KBM-7 (cell line): ENCODE data around the gene HLA-DMB.
A peak's percentile ranks its signal among the peaks of the same experiment; 100 is the strongest.

Experiments
- DNase-seq: peaks from one replicate; pipeline ENCODE4 v3.0.0-alpha.2; 2015
- in situ Hi-C: fragments of 300-500 bp; cut with MboI; formaldehyde crosslinking; loops from 2 replicates; pipeline ENCODE4 v1.14.3; 2020; ENCODE audit warnings: low sequenced_read_pairs, low pct_unique_long_range_greater_than_20kb, mixed read lengths

Gene HLA-DMB

GRCh38 chr6:32940656-32941213, at the start of gene HLA-DMB:
HLA-DMB (minus strand) TSS chr6:32941028; CDS start chr6:32940807, 221 bp downstream.
- in situ Hi-C loops: no loop called here

GRCh38 chr6:32989368-32989767, 48.5 kb upstream of the HLA-DMB start:
- no peak for DNase-seq
- in situ Hi-C loops: no loop called here

More at GRCh38 chr6:32940656-32941213, at the start of gene HLA-DMB:
- peak; percentile 63 for DNase-seq

- DNase-seq: peak; percentile 90
Observed at GRCh38 chr6:32984622-32985389, 44.0 kb upstream of the HLA-DMB start.

GRCh38 chr6:32983964-32984621, 43.3 kb upstream of the HLA-DMB start:
- DNase-seq: no peak
- in situ Hi-C loops: no loop called here

More at GRCh38 chr6:32984622-32985389, 44.0 kb upstream of the HLA-DMB start:
- in situ Hi-C loops: no loop called here

DNA sequence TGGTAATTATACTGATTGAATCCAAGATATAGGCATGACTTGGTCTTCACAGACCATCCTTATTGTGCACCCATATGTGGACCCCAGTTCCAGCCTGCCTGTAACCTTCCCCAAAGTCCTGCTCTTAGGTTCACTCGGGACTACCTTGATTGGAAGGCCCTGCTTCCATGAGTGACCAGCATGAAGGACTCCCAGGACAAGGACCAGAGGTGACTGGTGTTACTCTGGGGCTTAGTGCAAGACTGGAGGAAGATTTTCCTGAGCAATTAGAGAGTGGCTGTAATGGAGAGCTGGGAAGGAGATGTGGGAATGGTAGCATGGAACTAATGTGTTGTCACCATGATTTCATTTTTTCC, 42.6 kb upstream of the HLA-DMB start:
- in situ Hi-C loops: no loop called here

DNA sequence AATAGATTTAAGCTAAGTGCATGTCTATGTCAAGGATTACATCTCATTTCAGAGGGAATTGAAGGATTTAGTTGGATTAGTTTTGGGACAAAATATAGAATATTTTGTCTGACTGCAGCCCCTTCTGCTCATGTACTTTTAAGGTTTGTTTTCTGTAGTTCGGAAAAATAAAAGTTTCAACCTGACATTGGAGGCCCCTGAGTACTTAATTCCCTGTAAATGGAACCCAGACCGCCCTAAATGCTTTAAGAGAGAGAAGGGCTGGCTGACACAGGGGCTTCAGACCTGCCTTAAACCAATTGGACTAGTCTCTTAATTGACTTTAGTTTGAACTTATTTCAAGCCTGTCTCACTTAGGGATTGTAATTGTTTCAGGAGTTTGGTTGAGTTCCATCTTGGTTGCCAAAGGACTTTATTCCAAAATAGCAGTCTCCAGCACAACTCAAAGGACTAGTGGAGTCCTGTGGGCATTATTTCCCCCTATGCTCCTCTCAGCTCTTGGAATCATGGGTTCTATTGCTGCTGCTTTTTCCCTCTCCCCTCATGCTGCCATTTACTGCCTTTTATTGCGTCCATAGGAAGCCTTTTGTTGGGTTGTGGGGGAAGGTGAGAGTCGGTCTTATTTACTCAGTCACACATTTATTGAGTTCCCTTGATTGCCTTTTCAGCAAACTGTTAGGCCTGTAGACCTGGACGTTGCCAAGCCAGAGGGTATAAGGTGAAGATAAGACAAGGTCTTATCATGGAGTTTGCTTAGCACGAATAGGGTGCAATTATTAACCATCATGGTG, 42.1 kb upstream of the HLA-DMB start:
- in situ Hi-C loops: no loop called here

More for the DNA sequence above, 42.6 kb upstream of the HLA-DMB start:
- DNase-seq: peak; percentile 15

GRCh38 chr6:32982084-32982701, 41.4 kb upstream of the HLA-DMB start:
- peak; percentile 16 for DNase-seq
- in situ Hi-C loops: no loop called here

More for the DNA sequence above, 42.1 kb upstream of the HLA-DMB start:
- DNase-seq: peak; percentile 14

DNA sequence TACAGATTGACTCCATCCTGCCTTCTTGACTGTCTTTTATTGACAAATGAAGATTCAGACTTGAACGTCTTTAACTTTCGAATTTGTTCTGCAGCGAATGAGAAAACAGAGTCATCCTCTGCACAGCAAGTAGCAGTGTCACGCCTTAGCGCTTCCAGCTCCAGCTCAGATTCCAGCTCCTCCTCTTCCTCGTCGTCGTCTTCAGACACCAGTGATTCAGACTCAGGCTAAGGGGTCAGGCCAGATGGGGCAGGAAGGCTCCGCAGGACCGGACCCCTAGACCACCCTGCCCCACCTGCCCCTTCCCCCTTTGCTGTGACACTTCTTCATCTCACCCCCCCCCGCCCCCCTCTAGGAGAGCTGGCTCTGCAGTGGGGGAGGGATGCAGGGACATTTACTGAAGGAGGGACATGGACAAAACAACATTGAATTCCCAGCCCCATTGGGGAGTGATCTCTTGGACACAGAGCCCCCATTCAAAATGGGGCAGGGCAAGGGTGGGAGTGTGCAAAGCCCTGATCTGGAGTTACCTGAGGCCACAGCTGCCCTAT, 39.7 kb upstream of the HLA-DMB start:
- DNase-seq: no peak
- in situ Hi-C loops: no loop called here

DNA sequence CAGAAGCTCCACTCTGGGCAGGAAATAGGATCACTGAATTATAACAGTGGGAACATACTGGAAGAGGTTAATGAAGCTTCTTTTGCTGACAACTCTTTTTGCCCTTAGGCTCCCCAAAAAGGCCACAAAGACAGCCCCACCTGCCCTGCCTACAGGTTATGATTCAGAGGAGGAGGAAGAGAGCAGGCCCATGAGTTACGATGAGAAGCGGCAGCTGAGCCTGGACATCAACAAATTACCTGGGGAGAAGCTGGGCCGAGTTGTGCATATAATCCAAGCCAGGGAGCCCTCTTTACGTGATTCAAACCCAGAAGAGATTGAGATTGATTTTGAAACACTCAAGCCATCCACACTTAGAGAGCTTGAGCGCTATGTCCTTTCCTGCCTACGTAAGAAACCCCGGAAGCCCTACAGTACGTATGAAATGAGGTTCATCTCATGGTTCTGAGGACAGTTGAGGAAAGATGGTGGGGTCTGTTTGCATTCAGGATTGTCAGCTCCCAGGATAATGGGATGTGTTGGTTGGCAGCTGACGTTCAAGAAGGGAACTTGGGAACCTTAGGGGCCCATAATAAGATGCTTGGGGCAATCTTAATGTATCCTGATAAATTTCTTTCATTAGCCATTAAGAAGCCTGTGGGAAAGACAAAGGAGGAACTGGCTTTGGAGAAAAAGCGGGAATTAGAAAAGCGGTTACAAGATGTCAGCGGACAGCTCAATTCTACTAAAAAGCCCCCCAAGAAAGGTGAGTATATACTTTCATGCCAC, 39.1 kb upstream of the HLA-DMB start:
- in situ Hi-C loops: no loop called here
- DNase-seq: no peak

DNA sequence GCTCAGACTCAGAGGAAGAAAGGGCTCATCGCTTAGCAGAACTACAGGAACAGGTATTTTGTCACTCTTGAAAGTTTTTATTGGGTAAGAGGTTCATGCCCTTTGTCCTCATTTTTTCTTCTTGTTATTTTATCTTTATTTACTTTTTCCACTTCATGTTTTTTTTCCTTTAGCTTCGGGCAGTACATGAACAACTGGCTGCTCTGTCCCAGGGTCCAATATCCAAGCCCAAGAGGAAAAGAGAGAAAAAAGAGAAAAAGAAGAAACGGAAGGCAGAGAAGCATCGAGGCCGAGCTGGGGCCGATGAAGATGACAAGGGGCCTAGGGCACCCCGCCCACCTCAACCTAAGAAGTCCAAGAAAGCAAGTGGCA, 37.1 kb upstream of the HLA-DMB start:
- no peak for DNase-seq
- in situ Hi-C loops: no loop called here

DNA sequence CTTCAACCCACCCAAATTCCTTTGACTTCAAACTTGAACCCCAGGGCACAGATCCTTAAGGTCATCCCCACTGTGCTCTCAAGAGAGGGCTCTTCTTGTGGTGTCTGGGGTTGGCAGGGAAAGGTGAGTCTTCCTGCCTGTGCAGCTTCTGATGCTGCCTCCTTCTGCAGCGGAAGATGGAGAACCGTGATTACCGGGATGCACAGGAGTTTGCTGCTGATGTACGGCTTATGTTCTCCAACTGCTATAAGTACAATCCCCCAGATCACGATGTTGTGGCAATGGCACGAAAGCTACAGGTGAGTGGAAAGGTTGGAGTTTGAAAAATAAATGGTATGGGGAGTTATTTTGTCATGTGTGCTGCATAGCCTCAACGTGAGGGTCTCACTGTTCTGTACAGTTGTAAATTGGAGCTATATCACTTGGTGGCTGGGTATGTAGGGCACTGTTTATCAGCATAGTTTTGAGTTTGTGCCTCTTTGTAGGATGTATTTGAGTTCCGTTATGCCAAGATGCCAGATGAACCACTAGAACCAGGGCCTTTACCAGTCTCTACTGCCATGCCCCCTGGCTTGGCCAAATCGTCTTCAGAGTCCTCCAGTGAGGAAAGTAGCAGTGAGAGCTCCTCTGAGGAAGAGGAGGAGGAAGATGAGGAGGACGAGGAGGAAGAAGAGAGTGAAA, 36.6 kb upstream of the HLA-DMB start:
- in situ Hi-C loops: no loop called here
- no peak for DNase-seq

GRCh38 chr6:32976334-32977069, 35.7 kb upstream of the HLA-DMB start:
- in situ Hi-C loops: no loop called here
- DNase-seq: no peak

GRCh38 chr6:32975886-32976285, 35.1 kb upstream of the HLA-DMB start:
- DNase-seq: no peak
- in situ Hi-C loops: no loop called here

DNA sequence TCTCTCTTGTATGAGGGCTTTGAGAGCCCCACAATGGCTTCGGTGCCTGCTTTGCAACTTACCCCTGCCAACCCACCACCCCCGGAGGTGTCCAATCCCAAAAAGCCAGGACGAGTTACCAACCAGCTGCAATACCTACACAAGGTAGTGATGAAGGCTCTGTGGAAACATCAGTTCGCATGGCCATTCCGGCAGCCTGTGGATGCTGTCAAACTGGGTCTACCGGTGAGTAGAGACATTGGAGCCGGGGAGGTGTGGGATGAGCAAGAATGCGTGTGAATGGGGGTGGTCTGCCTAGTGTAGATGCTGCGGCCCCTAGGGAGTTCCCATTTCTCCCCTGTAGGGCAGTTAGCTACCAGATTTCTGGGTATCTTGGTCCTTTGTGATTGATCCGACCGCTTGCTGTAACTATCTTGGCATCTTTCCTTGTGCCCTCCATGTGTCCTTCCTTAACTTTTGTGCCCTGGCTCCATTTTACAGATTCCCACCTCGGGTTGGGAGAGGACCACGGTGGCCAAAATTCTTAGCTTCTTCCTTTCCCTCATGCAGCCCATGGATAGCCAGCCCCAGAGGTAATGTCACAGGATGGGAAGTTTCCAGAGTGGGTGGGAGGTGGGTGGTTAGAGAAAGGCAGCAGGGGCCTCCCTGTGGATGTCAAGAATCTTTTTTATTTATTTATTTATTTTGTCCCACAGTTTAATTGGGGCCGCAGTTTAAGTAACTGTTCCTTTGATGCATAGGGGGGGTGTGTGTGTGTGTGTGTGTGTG, 33.9 kb upstream of the HLA-DMB start:
- no peak for DNase-seq
- in situ Hi-C loops: no loop called here

- DNase-seq: peak; percentile 66
- in situ Hi-C loops: no loop called here
Observed at GRCh38 chr6:32974016-32974333, 33.1 kb upstream of the HLA-DMB start.

- in situ Hi-C loops: no loop called here
- peak; percentile 50 for DNase-seq
Observed at GRCh38 chr6:32973144-32974015, 32.6 kb upstream of the HLA-DMB start.
